ENCODE data around the gene PRRT3. TPM values are rescaled to one million over a fixed set of nuclear protein-coding genes. Genes with fewer than 3 reads are reported as not detected.

PRRT3 gene
- total RNA-seq, 1 experiment from 2014 or later, result 1.6 TPM

DNA sequence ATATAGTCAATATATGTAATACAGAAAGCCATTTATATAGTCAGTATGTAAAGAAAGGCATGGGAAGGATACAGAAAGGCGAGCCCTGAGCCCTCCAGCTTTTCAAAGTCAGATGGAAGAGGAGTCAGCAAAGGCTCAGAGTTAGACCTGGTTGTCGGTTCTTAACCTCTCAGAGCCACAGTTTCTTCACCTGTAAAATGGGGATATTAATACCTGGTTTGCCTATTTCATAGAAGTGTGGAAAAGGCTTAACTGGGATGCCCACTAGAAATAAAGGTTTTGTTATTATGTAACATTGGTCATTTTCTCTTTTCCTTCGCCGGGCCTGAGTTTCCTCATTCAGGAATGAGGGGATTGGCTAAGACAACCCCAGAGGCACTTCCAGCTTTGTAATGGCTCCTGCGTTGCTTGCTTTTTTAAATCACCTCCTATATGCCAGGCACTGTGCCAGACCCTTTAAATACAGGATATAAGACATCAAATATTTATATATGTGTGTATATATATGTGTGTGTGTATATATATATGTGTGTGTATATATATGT is 16.2 kb downstream of the PRRT3 start:
- H3K27ac Mint-ChIP-seq (ENCODE audit: unreplicated experiment), result no peak overlapping the region
- CTCF ChIA-PET, result interaction anchor here (0.6 to 1.5 kb wide), 2 partner anchors 10 to 41 kb away, joined by 3 to 6 read pairs; no protein-coding TSS in a partner anchor
- intact Hi-C loops (cut with micrococcal nuclease; ENCODE audit: unreplicated experiment), result no loop called here
- no peaks in the 10 kb centered on the region for H3K27me3 Mint-ChIP-seq (ENCODE audit: unreplicated experiment)
- no peak overlapping the region for H3K4me3 Mint-ChIP-seq (ENCODE audit: low read depth, unreplicated experiment)
- BruUV-seq (replicated peaks), result no TSS peak
- no peak for TF ChIP-seq CTCF (IDR thresholded peaks at IDR 0.05; ENCODE audit: unreplicated experiment)
- H3K9me3 Mint-ChIP-seq (ENCODE audit: low read depth, unreplicated experiment), result no peaks in the 10 kb centered on the region
- peaks cover 15% of the 10 kb centered on the region for H3K4me1 Mint-ChIP-seq (ENCODE audit: low read depth, unreplicated experiment)
- H3K36me3 Mint-ChIP-seq (ENCODE audit: insufficient read depth, unreplicated experiment), result peaks cover 36% of the 10 kb centered on the region
- no peak for DNase-seq

GRCh38 chr3:9934993-9935392 is 17.2 kb downstream of the PRRT3 start:
- no peaks in the 10 kb centered on the region for H3K27me3 Mint-ChIP-seq (ENCODE audit: unreplicated experiment)
- H3K36me3 Mint-ChIP-seq (ENCODE audit: insufficient read depth, unreplicated experiment), result peaks cover 36% of the 10 kb centered on the region
- intact Hi-C loops (cut with micrococcal nuclease; ENCODE audit: unreplicated experiment), result loop anchor here (5.0 kb wide), 1 partner anchor 88 kb away; no protein-coding TSS in a partner anchor
- no TSS peak for BruUV-seq (replicated peaks)
- no peak for TF ChIP-seq CTCF (IDR thresholded peaks at IDR 0.05; ENCODE audit: unreplicated experiment)
- H3K4me3 Mint-ChIP-seq (ENCODE audit: low read depth, unreplicated experiment), result peak overlapping the region; percentile 93
- peaks cover 15% of the 10 kb centered on the region for H3K4me1 Mint-ChIP-seq (ENCODE audit: low read depth, unreplicated experiment)
- DNase-seq, result no peak
- H3K27ac Mint-ChIP-seq (ENCODE audit: unreplicated experiment), result peak overlapping the region; percentile 3
- H3K9me3 Mint-ChIP-seq (ENCODE audit: low read depth, unreplicated experiment), result no peaks in the 10 kb centered on the region
- CTCF ChIA-PET, result interaction anchor here (1.2 to 1.5 kb wide), 2 partner anchors 11 to 38 kb away, joined by 3 to 6 read pairs; no protein-coding TSS in a partner anchor

GRCh38 chr3:9934235-9934621 is 18.0 kb downstream of the PRRT3 start:
- Mint-ChIP-seq H3K4me1 (ENCODE audit: low read depth, unreplicated experiment) (peaks cover 15% of the 10 kb centered on the region), H3K36me3 (ENCODE audit: insufficient read depth, unreplicated experiment) (peaks cover 36% of the 10 kb centered on the region), H3K9me3 (ENCODE audit: low read depth, unreplicated experiment) (no peaks in the 10 kb centered on the region), H3K4me3 (ENCODE audit: low read depth, unreplicated experiment) (peak overlapping the region; percentile 93), H3K27ac (ENCODE audit: unreplicated experiment) (peak overlapping the region; percentile 95), H3K27me3 (ENCODE audit: unreplicated experiment) (no peaks in the 10 kb centered on the region)
- no peak for TF ChIP-seq CTCF (IDR thresholded peaks at IDR 0.05; ENCODE audit: unreplicated experiment)
- no TSS peak for BruUV-seq (replicated peaks)
- intact Hi-C loops (cut with micrococcal nuclease; ENCODE audit: unreplicated experiment), result loop anchor here (5.0 kb wide), 1 partner anchor 87 kb away; no protein-coding TSS in a partner anchor
- DNase-seq, result no peak
- CTCF ChIA-PET, result interaction anchor here (1.5 kb wide), 2 partner anchors 12 to 71 kb away, joined by 4 to 6 read pairs; no protein-coding TSS in a partner anchor

GRCh38 chr3:9933561-9934234 is 18.5 kb downstream of the PRRT3 start, which contains the start of gene CRELD1:
Gene CRELD1 (plus strand): TSS chr3:9933834. CDS start chr3:9934439, 605 bp downstream.
- Mint-ChIP-seq H3K4me1 (ENCODE audit: low read depth, unreplicated experiment) (peaks cover 15% of the 10 kb centered on the region), H3K36me3 (ENCODE audit: insufficient read depth, unreplicated experiment) (peaks cover 36% of the 10 kb centered on the region)
- TSS peak; percentile 69 for BruUV-seq (replicated peaks)

More at GRCh38 chr3:9933561-9934234, 18.5 kb downstream of the PRRT3 start, which contains the start of gene CRELD1:
- CTCF ChIA-PET, result interaction anchor here (0.5 to 1.9 kb wide), 4 partner anchors 13 to 71 kb away, joined by 4 to 20 read pairs (median 8); no protein-coding TSS in a partner anchor
- no peak for TF ChIP-seq CTCF (IDR thresholded peaks at IDR 0.05; ENCODE audit: unreplicated experiment)
- Mint-ChIP-seq H3K9me3 (ENCODE audit: low read depth, unreplicated experiment) (no peaks in the 10 kb centered on the region), H3K4me3 (ENCODE audit: low read depth, unreplicated experiment) (peak within 1 kb of the TSS; percentile 93), H3K27ac (ENCODE audit: unreplicated experiment) (peak within 1 kb of the TSS; percentile 95), H3K27me3 (ENCODE audit: unreplicated experiment) (no peaks in the 10 kb centered on the region)
- peak; percentile 97 for DNase-seq
- intact Hi-C loops (cut with micrococcal nuclease; ENCODE audit: unreplicated experiment), result loop anchor here (2.0 to 5.0 kb wide), 2 partner anchors 35 to 86 kb away; no protein-coding TSS in a partner anchor

All from Calu3 (cell line).